ENCODE results near the gene SMYD3. TPM values are rescaled to one million over a fixed set of nuclear protein-coding genes. Genes with fewer than 3 reads are reported as not detected.

The SMYD3 gene
- total and polyA plus RNA-seq, 9 donors: 10.8 to 24.0 (median 13.7) TPM

GRCh38 chr1:246317332-246318035 is 189.6 kb downstream of the SMYD3 start:
- Histone ChIP-seq H3K9me3 (no peaks in the 10 kb centered on the region), H3K4me3 (no peak overlapping the region), H3K36me3 (no peaks in the 10 kb centered on the region), H3K4me1 (ENCODE audit: insufficient read depth) (peaks cover 2% of the 10 kb centered on the region), H3K27ac (no peak overlapping the region), H3K27me3 (no peaks in the 10 kb centered on the region)
- no peak for DNase-seq
- intact Hi-C loops (cut with DNase I): no loop called here
- 96% methylated on average over 4 of the region's 4 CpGs for whole genome bisulfite sequencing, 3 donors
- TF ChIP-seq EP300 (IDR thresholded peaks at IDR 0.05): no peak
- TF ChIP-seq CTCF (IDR thresholded peaks at IDR 0.05): no peak
- TF ChIP-seq POLR2A (IDR thresholded peaks at IDR 0.05): no peak

DNA sequence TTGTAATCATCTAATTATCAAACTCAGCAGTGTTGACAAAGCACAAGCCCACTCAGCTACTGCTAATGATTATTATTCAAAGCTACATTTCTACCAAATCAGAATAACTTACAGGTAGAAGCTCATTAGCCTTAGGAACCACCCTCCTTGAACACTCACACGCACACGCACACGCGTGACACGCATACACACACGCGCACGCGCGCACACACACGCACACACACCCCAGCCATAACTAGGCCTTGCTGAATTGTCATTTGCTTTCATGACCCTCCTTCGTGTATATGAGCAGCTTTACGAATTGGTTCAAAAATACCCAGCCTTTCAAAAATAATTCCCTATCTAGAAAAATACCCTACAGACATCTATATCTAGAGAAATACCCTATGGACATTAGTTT is 195.6 kb downstream of the SMYD3 start:
- WGBS, 3 donors: 95 to 97% (median 97%) methylated on average over 13 of the region's 13 CpGs
- H3K27me3 ChIP-seq: no peaks in the 10 kb centered on the region
- H3K4me3 ChIP-seq: no peak overlapping the region
- H3K9me3 ChIP-seq: no peaks in the 10 kb centered on the region
- intact Hi-C loops (cut with DNase I): no loop called here
- H3K36me3 ChIP-seq: no peaks in the 10 kb centered on the region
- TF ChIP-seq POLR2A (IDR thresholded peaks at IDR 0.05) (no peak), EP300 (IDR thresholded peaks at IDR 0.05) (no peak), CTCF (IDR thresholded peaks at IDR 0.05) (no peak)
- H3K27ac ChIP-seq: no peak overlapping the region
- no peaks in the 10 kb centered on the region for H3K4me1 ChIP-seq (ENCODE audit: insufficient read depth)
- no peak for DNase-seq

GRCh38 chr1:246309247-246309884 is 197.7 kb downstream of the SMYD3 start:
- Histone ChIP-seq H3K4me3 (no peak overlapping the region), H3K9me3 (no peaks in the 10 kb centered on the region), H3K27me3 (no peaks in the 10 kb centered on the region), H3K27ac (no peak overlapping the region), H3K4me1 (ENCODE audit: insufficient read depth) (no peaks in the 10 kb centered on the region), H3K36me3 (no peaks in the 10 kb centered on the region)
- intact Hi-C loops (cut with DNase I): no loop called here
- DNase-seq: no peak
- no peak for TF ChIP-seq CTCF (IDR thresholded peaks at IDR 0.05)
- WGBS, 3 donors: 86 to 89% (median 87%) methylated on average over 3 of the region's 3 CpGs

DNA sequence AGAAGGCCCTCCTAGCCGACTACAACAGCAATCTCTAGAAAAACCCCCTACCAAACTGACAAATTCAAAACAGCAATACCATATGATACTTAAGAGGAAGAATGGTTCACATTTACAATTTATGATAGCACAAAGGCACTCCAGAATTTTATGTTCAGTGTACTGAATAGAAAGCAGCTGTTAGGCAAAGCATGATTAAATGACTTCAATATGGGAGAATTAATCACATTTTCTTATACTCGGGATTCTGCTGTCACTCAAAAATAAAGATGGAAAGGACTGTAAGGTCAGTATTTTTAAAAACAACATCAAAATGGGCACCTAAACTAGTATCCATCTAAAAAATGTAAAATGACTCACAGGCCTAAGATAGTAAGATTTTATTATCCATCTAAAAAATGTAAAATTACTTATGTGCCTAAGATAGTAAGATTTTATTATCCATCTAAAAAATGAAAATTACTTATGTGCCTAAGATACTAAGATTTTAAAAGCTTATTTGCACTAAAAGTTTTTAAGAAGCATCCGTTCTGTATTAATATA is 198.5 kb downstream of the SMYD3 start:
- Histone ChIP-seq H3K27ac (no peak overlapping the region), H3K4me3 (no peak overlapping the region), H3K9me3 (no peaks in the 10 kb centered on the region), H3K4me1 (ENCODE audit: insufficient read depth) (no peaks in the 10 kb centered on the region), H3K36me3 (no peaks in the 10 kb centered on the region), H3K27me3 (no peaks in the 10 kb centered on the region)
- TF ChIP-seq CTCF (IDR thresholded peaks at IDR 0.05): no peak
- no peak for TF ChIP-seq EP300 (IDR thresholded peaks at IDR 0.05)
- no peak for TF ChIP-seq POLR2A (IDR thresholded peaks at IDR 0.05)
- no peak for DNase-seq
- 90 to 96% (median 93%) methylated on average over 3 of the region's 3 CpGs for WGBS, 3 donors
- intact Hi-C loops (cut with DNase I): no loop called here
